Activated CD4-positive, CD25-positive, alpha-beta regulatory T cell treated with anti-CD3 and anti-CD28 coated beads, Interleukin-2, amount 50 U/mL, for 16 hours (primary cell): ENCODE measurements around the gene ZNF467.

Experiments
- DNase-seq: peaks from one replicate; pipeline ENCODE4 v3.0.0-alpha.2; 2020; ENCODE audit warnings: low read depth, low spot score

Gene ZNF467

DNA sequence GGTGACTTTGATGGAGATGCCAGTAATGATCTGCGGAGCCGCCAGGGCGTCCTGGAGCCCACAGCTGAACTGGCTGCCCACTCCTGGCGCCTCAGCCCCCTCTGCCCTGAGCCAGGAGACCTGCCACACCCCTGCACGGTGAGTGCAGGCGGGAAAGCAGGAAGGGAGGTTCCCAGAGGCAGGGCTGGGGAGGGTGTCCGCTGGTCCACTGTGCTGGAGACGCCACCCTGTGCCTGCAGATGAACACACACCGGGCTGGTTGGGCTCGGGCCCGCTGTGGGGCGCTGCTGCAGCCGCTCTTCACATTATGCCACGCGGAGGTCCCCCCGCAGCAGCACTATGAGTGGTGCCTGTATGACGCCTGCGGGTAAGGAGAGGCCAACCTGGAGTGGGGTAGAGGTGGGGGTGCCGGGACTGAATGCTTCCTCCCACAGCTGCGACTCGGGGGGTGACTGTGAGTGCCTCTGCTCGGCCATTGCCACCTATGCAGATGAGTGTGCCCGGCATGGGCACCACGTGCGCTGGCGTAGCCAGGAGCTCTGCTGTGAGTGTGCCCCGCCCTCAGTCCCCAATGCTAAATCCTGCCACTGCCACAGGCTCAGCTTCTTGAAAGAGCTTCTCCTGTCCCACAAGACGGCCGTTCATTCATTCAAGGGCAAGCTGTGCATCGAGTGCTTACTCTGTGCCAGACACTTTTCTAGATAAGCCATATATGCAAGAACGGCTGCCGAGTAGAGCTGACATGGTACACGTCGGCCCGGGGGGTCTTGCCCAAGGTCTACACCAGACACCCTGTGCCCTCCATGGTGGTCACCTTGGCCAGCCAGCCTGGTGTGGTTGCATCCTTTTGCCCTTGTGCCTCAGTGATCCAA lies 14.3 kb upstream of the ZNF467 start:
- no peak for DNase-seq

DNA sequence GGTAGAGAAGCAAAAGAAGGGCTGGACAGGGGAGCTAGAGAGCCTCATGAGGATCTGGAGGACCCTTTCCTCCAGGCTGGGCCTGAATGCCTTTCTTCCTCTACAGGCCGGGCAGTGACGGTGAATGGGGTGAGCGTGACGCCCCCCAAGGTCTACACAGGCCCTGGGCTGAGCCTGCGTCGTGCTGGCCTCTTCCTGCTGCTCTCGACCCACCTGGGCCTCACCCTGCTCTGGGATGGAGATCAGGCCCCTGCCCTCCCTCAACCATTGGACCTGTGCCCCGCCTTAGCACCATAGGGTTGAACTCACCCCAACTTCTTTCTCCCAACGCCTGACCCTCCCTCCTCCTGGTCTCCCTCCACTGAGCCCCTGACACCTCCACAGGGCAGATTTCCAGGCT lies 12.6 kb upstream of the ZNF467 start:
- no peak for DNase-seq

DNA sequence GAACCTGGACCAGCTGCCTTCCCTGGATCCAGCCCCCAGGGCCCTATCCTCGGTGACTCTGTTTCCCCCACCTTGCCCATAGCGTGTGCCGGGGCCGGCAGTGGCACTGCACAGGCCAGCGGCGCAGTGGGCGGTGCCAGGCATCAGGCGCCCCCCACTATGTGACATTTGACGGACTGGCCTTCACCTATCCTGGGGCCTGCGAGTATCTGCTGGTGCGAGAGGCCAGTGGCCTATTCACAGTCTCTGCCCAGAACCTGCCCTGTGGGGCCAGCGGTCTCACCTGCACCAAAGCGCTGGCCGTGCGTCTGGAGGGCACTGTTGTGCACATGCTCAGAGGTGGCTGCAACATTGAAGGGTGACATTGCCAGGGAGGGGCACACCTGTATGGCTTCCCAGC lies 12.0 kb upstream of the ZNF467 start:
- DNase-seq, result no peak

DNA sequence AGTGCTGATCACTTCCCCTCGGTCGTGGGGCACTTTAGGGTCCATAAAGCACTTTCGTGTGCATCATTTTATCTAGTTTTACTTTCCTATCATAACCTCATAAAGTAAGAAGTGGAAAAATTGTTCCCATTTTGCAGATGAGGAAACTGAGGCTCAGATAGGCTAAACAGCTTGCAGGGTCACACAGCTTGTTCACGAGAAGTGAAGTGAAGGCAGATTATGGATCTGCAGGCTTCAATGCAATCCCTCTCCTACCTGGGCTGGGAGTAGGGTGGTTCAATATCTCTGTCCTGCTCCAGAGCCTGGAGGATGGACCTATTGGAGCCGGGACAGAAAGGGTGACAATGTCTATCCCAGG lies 10.8 kb upstream of the ZNF467 start:
- no peak for DNase-seq

DNA sequence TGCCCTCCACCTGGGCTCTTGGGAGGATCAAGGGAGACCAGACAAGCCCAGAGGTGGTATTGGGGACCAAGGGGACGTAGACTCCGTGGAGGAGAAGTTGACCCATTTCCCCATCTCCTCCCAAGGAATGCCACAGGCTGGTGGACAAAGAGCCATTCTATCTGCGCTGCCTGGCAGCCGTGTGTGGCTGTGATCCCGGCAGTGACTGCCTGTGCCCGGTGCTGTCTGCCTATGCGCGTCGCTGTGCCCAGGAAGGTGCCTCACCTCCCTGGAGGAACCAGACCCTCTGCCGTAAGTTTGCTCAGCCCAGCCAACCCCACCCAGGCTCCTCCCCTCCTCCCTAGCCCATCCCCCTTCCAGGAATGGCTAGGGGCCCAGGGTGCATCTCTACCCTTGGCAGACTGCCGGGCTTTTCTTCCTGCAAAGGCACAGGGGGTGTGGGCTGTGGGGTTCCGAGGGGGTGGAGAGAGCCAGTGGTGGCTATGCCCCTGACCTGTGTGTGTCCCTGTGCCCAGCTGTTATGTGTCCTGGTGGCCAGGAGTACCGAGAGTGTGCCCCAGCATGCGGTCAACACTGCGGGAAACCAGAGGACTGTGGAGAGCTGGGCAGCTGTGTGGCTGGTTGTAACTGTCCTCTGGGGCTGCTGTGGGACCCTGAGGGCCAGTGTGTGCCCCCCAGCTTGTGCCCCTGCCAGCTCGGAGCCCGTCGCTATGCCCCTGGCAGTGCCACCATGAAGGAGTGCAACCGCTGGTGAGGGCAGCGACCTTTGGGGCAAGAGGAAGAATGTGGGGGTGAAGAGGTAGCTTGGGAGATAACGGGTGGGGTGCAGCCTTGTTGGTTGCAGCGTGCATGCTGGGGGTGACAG lies 10.2 kb upstream of the ZNF467 start:
- no peak for DNase-seq

DNA sequence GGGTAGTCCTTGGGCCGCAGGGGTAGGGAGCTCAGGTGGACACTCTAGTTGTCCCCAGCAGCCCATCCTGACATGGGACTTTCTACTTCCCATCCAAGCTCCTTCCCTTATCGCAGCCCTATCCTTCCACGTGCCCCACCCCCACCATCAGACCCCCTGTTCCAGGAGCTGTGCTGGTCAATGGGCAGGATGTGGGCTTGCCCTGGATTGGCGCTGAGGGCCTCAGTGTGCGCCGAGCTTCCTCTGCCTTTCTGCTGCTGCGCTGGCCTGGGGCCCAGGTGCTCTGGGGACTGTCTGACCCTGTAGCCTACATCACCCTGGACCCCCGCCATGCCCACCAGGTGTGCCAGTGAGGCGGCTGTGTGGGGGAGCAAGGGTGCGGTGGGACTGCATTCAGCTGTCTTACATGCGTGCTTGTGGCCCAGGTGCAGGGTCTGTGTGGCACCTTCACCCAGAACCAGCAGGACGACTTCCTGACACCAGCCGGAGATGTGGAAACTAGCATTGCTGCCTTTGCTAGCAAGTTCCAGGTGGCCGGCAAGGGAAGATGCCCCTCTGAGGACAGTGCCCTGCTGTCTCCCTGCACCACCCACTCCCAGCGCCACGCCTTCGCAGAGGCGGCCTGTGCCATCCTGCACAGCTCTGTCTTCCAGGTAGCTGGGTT lies 9.4 kb upstream of the ZNF467 start:
- no peak for DNase-seq

DNA sequence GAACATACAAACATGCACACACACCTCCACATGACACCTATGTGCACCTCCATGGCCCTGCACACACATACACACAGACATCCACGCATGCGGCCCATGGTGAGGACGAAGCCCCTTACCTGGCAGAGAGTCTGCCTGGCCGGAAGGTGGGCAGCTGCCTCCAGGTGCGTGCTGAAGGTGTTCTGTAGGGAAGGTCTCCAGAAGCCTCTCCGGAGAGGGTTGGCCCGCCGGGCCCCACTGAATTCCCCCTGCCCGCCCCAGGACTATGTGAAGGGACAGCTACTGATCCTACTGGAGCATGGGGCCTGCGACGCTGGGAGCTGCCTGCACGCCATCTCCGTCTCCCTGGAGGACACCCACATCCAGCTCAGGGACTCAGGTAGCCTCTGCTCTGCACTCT lies 8.5 kb upstream of the ZNF467 start:
- DNase-seq, result no peak

DNA sequence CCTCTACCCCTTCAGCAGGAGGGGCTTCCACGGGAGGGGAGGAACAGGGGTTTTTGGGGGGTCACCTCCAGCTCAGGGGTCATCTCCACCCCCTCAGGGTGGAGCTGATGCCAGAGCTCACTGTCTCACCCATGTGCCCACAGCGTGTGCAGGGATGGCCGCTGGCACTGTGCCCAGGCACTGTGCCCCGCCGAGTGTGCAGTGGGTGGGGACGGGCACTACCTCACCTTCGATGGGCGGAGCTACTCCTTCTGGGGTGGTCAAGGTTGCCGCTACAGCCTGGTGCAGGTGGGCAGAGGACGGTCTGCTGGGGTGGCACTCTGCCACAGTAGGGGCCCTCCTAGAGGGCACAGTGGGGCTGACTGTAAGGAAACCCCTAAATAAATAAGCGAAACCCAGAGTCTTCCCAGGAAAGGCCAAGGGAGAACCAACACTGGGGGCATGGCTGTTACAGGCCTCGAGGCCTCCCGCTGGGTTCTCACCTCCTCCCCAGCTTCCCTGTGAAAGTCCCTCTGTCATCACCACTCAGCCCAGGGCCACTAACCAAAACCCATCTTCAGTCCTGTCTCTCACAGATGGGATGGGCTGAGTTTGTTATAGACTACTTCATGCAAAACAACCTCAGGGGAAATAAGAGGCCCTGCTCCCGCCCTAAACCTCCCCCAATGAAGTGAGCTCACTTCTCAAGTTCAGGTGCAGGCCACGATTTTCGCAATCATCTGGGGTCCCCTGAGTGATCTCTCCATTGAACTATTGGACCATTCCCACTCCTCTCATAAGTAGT lies 7.4 kb upstream of the ZNF467 start:
- DNase-seq, result no peak

DNA sequence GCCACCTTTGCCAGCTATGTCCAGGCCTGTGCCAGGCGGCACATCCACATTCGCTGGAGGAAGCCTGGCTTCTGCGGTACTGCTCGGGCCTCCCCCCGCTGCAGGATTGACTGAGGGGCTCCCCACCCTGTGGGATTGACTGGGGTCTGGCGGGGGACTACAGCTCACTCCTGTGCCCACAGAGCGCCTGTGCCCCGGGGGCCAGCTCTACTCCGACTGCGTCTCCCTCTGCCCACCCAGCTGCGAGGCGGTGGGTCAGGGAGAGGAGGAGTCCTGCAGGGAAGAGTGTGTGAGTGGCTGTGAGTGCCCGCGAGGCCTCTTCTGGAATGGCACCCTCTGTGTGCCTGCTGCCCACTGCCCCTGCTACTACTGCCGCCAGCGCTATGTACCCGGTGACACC lies 6.7 kb upstream of the ZNF467 start:
- no peak for DNase-seq

DNA sequence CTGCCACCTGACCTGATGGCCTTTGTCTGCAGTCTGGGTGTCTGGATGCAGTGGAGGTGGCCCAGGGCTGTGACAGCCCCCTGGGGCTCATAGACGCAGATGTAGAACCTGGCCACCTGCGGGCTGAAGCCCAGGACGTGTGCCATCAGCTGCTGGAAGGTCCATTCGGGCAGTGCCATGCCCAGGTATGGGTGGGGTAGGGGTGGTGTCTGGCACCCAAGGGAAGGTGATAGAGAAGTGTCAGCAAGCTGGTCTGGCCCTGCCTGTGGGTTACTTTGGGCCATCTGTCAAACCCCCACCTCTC lies 6.1 kb upstream of the ZNF467 start:
- no peak for DNase-seq

DNA sequence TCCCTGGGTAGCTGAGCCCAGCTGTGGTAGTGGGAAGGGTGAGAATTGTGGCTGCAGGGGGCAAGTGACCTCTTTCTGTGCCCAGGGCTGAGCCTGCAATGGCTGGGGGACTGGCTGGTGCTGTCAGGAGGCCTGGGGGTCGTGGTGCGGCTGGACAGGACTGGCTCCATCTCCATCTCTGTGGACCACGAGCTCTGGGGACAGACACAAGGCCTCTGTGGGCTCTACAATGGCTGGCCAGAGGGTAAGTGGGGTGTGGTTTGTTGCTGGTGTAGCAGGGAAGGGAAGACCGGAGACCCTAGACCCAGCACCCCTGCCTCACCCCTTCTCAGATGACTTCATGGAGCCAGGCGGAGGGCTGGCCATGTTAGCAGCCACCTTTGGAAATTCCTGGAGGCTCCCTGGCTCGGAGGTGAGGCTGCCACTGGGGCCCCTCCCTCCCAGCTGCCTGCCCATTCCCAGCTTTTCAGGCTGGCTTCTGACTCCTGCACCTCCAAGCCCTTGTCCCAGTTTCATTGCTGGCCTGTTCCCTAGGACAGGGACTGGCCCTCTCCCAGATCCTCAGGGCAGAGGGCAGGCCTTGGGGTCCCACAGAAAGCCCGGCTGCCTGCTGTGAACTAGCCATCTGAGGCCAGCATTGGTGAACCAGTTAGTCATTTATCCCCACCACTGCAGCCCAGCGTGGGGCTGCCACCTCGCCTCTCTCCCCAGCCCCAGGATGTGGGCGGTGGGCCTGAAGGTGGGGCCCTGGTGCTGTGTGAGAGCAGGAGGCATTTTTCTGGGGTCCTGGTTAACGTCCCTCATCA lies 5.5 kb upstream of the ZNF467 start:
- DNase-seq, result no peak

DNA sequence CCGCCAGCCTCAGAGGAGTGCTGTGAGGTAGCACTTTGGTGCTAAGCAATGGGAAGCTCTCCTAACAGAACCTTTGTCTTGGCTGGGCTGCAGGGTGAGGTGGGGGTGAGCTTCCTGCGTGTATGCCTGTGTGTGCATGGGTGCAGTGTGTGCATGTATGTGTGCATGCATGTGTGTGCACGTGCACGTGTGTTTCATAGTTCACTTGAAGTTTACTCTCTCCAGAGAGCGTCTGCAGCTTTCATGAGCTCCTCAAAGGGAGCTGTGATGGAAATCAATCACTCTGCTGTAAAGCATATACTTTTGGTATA lies 4.9 kb upstream of the ZNF467 start:
- DNase-seq, result no peak

DNA sequence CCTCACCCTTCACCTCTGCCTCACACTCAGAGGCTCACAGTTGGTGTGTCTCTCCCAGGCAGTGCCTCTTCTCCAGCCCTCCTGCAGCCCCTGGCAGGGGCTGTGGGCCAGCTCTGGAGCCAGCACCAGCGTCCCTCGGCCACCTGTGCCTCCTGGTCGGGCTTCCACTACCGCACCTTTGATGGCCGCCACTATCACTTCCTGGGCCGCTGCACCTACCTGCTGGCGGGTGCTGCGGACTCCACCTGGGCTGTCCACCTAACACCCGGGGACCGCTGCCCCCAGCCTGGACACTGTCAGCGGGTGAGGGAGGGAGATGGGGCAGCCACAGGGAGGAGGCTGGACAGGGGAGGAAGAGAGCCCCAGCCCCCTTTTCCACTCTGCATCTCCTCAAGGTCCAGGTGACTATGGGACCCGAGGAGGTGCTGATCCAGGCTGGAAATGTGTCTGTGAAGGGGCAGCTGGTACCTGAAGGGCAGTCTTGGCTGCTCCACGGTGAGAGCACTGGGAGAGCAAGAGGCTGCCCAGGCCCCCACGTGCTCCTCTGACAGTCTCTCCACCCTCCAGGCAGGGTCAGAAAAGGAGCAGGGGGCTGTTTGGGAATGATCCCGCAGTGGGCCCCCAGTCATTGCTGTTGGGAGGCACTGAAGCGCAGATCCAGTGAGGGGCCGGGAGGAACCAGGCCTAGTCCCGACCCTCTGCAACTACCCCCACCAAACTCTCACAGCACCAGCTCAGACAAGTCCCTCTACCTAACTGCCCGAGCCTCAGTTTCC lies 4.4 kb upstream of the ZNF467 start:
- no peak for DNase-seq

DNA sequence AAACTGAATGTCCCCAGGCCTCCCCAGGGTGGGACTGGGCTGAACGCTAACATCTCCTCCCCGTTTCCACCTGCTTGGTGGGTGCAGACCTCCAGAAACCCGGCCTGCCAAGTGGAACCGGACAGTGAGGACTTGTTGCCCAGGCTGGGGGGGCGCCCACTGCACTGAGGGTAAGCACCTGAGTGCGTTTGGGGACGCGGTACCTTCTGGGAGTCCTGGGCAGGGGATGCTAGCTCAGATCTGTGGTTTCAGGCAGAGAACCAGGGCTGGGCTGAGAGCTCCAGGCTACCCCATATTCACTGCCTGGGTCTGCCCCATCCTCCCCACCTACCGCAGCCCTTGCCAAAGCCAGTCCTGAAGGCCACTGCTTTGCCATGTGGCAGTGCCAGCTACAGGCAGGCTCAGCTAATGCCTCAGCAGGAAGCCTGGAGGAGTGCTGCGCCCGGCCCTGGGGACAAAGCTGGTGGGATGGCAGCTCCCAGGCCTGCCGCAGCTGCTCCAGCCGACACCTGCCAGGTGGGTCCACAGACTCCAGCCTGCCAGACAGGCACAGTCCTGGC lies 3.5 kb upstream of the ZNF467 start:
- no peak for DNase-seq

DNA sequence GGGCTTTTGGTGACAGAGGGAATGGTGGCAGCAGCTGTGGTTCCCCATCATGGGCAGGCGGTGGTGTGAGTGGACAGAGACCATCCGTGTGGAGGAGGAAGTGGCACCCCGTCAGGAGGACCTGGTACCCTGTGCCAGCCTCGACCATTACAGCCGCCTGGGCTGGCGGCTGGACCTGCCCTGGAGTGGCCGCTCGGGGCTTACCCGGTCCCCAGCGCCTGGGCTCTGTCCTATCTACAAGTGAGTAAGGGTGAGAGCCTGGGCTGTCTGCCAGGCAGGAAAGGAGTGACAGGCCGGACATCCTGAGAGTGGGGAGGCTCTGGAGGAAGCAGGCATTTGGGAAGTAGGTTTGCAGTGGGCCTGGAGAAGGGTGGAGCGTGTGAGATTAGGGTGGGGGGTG lies 2.9 kb upstream of the ZNF467 start:
- no peak for DNase-seq

DNA sequence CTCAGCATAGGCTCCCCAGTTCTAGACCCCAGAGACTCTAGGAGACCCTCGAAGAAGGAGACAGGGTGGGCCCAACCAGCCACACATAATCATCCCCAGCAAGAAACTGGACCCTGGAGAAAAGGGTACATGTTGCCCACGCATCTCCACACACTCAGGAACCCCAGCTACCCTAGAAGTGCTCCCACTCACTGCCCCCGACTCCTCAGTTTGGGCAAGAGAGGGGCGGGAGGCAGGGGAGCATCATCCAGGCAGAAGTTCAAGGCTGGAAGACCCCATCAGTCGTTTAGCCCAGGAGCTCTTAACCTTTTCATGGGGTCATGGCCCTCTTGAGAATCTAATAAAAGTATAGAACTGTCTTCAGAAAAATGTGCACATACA lies 1.8 kb upstream of the ZNF467 start:
- DNase-seq, result no peak

DNA sequence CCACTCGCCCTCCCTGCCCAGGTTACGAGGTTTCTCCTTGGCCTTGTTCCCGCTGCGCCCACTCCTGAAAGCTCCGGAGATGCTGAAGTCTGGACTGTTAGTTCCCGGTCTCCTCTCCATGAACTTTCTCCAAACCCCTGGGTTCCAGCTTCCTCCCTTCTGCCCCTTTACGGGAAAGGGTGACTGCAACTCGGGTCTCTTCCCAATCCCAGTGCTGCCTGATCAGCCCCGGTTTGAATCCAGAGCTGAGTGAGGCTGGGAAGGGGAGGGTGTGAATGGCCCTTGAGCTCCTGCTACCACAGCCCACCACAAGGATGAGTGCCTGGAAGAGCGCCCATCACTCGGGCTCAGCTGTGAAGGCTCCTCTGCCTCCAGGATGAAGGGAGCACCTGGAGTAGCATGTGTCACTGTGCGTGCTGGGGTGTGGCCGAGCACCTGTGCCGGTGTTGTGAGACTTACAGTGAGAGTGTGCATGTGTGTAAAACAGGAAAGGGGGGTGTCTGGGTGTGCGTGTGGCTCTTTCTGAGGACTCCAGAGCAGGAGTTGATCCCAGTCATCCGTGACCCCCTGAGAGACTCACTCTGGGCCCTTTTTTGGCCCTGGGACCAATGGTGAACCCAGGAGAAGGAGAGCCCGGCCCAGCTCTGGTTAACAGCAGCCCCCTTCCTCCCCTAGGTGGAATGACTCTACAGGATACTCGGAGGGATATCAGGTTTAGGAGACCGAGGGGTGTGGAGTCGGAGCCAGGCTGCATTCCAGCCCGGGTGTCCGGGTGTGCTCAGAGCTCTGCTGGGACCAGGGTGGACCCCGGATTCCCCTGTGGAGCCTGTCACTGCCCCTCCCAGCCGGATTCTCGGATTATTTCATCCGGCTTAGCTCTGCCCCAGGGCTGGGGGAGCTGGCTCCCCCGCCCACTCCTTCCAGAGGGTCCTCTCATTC lies 1.1 kb upstream of the ZNF467 start:
- no peak for DNase-seq

DNA sequence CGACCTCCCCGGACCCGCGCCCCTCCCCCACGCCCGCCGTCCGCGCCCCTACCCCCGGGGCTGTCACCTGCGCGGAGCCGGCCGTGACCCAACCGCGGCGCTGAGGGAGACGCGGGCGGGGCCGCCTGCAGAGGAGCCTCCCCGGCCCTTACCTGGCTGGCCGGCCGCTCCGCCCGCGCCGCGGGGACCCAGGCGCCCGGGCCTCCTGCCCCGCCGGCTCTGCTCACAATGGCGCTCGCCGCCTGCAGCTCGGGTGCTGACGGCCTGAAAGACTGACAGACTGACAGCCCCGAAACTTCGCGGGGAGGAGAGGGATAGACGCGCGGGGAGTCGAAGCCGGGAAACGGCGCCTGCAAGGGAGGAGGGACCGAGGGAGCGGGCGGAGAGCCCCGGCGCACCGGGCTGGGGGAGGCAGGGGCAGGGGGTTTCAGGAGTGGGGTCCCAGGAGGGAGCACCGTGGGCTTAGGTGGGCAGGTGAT lies 393 bp downstream of the ZNF467 start:
- DNase-seq, result no peak
